Neural progenitor cell (in vitro differentiated cells): ENCODE data around the gene SPTBN4. TPM values are rescaled to one million over a fixed set of nuclear protein-coding genes. Genes with fewer than 3 reads are reported as not detected.

Experiments used
- DNase-seq: peaks from one replicate; pipeline ENCODE4 v3.0.0-alpha.2; 2016; ENCODE audit warnings: low spot score
- H2AFZ ChIP-seq: fragments of 200-600 bp; sonication (generic); replicated peaks from 2 replicates; pipeline ENCODE4 v1.6.1; 2016; ENCODE audit warnings: antibody characterized with exemption
- H3F3A ChIP-seq: fragments of 200-600 bp; sonication (generic); 2 replicates; pipeline ENCODE4 v1.6.1; 2016; ENCODE audit warnings: antibody characterized with exemption, low read depth
- H3K27ac ChIP-seq: fragments of 200-600 bp; sonication (generic); 2 replicates; pipeline ENCODE4 v1.5.1; 2016; ENCODE audit warnings: mild to moderate bottlenecking
- H3K27me3 ChIP-seq: fragments of 200-600 bp; sonication (generic); 2 replicates; pipeline ENCODE4 v1.6.1; 2016; ENCODE audit warnings: mild to moderate bottlenecking, moderate library complexity
- H3K36me3 ChIP-seq: fragments of 200-600 bp; sonication (generic); 2 replicates; pipeline ENCODE4 v1.5.1; 2016
- H3K4me1 ChIP-seq: fragments of 200-600 bp; sonication (generic); 2 replicates; pipeline ENCODE4 v1.6.1; 2016; ENCODE audit warnings: mixed run types
- H3K4me2 ChIP-seq: fragments of 200-600 bp; sonication (generic); 2 replicates; pipeline ENCODE4 v1.6.1; 2016
- H3K4me3 ChIP-seq: fragments of 200-600 bp; sonication (generic); 2 replicates; pipeline ENCODE4 v1.5.1; 2016
- H3K79me2 ChIP-seq: fragments of 200-600 bp; sonication (generic); 2 replicates; pipeline ENCODE4 v1.6.1; 2016; ENCODE audit warnings: low read depth
- H3K9ac ChIP-seq: fragments of 200-600 bp; sonication (generic); 2 replicates; pipeline ENCODE4 v1.6.1; 2016
- H3K9me3 ChIP-seq: fragments of 200-600 bp; sonication (generic); 2 replicates; pipeline ENCODE4 v1.5.1; 2016; ENCODE audit warnings: low read depth
- H4K20me1 ChIP-seq: fragments of 200-600 bp; sonication (generic); 2 replicates; pipeline ENCODE4 v1.6.1; 2016; ENCODE audit warnings: low read depth
- H3K27ac Mint-ChIP-seq: 3 replicates; pipeline ENCODE4 v1.8.0; 2021; ENCODE audit warnings: mixed read lengths
- H3K27me3 Mint-ChIP-seq: 2 replicates; pipeline ENCODE4 v1.8.0; 2022; ENCODE audit warnings: low read depth, mild to moderate bottlenecking, inconsistent platforms, moderate library complexity, mixed read lengths; ENCODE audit not compliant: insufficient read depth
- H3K36me3 Mint-ChIP-seq: 3 replicates; pipeline ENCODE4 v1.8.0; 2021; ENCODE audit warnings: mixed read lengths
- H3K4me1 Mint-ChIP-seq: 3 replicates; pipeline ENCODE4 v1.8.0; 2021; ENCODE audit warnings: mixed read lengths
- H3K4me3 Mint-ChIP-seq: 3 replicates; pipeline ENCODE4 v1.8.0; 2021; ENCODE audit warnings: mild to moderate bottlenecking, moderate library complexity, mixed read lengths
- H3K9me3 Mint-ChIP-seq: 3 replicates; pipeline ENCODE4 v1.8.0; 2020; ENCODE audit warnings: mixed read lengths
- EZH2 ChIP-seq: fragments of 200-600 bp; sonication (generic); IDR thresholded peaks from 2 replicates; pipeline ENCODE4 v1.6.1; 2017; ENCODE audit warnings: antibody characterized with exemption, mild to moderate bottlenecking, moderate library complexity
- EZH2phosphoT487 ChIP-seq: fragments of 200-600 bp; sonication (generic); IDR thresholded peaks from 2 replicates; pipeline ENCODE4 v1.6.1; 2017; ENCODE audit warnings: antibody characterized with exemption
- total RNA-seq: library from RNA; depleted of rRNA; stranded (reverse); fragments of >200 nt; gene quantifications from 2 replicates; pipeline ENCODE4 v1.2.3, GENCODE V29; 2015; ENCODE audit warnings: low replicate concordance
- TF ChIP-seq, protein P1 (sequence below): fragments of 200-600 bp; sonication (generic); IDR thresholded peaks from 2 replicates; pipeline ENCODE4 v1.5.1; 2017; ENCODE audit warnings: antibody characterized with exemption, mild to moderate bottlenecking

Gene SPTBN4
- total RNA-seq, 1 donor from 2014 or later = 2.5 TPM

DNA sequence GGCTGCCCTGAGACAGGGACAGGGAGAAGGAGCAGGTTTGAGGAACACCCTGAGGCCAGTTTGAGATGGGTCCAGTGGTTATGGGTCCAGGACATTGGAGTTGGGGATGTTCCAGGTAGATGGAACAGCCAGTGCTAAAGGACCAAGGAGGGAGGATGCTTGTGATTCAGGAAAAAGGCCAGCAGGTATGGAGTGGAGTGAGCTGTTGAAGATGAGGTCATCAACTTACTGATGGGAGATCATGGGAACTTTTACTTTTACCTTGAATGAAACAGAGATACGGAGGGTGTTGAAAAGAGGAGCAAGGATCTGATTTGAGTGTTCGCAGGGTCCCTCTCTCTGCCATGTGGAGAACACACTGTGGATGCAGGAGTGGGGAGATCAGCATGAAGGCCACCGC lies 25.5 kb downstream of the SPTBN4 start:
- Histone ChIP-seq H3K79me2 (no peaks in the 10 kb centered on the region), H3K9me3 (no peaks in the 10 kb centered on the region), H3F3A (no peaks in the 10 kb centered on the region), H3K4me3 (no peak overlapping the region), H3K27ac (no peak overlapping the region), H3K27me3 (peaks cover 38% of the 10 kb centered on the region), H2AFZ (no peak overlapping the region), H3K4me1 (no peaks in the 10 kb centered on the region), H3K9ac (no peak overlapping the region), H4K20me1 (no peaks in the 10 kb centered on the region), H3K4me2 (no peak overlapping the region), H3K36me3 (no peaks in the 10 kb centered on the region)
- TF ChIP-seq EZH2phosphoT487 (no peak), EZH2 (no peak)
- TF ChIP-seq, protein P1, sequence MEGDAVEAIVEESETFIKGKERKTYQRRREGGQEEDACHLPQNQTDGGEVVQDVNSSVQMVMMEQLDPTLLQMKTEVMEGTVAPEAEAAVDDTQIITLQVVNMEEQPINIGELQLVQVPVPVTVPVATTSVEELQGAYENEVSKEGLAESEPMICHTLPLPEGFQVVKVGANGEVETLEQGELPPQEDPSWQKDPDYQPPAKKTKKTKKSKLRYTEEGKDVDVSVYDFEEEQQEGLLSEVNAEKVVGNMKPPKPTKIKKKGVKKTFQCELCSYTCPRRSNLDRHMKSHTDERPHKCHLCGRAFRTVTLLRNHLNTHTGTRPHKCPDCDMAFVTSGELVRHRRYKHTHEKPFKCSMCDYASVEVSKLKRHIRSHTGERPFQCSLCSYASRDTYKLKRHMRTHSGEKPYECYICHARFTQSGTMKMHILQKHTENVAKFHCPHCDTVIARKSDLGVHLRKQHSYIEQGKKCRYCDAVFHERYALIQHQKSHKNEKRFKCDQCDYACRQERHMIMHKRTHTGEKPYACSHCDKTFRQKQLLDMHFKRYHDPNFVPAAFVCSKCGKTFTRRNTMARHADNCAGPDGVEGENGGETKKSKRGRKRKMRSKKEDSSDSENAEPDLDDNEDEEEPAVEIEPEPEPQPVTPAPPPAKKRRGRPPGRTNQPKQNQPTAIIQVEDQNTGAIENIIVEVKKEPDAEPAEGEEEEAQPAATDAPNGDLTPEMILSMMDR = no peak
- peaks cover 15% of the 10 kb centered on the region for H3K9me3 Mint-ChIP-seq
- H3K4me3 Mint-ChIP-seq = peak overlapping the region; percentile 11
- no peak for DNase-seq
- H3K36me3 Mint-ChIP-seq = no peaks in the 10 kb centered on the region
- peaks cover 24% of the 10 kb centered on the region for H3K27me3 Mint-ChIP-seq
- H3K4me1 Mint-ChIP-seq = peaks cover 7% of the 10 kb centered on the region
- H3K27ac Mint-ChIP-seq = no peak overlapping the region

DNA sequence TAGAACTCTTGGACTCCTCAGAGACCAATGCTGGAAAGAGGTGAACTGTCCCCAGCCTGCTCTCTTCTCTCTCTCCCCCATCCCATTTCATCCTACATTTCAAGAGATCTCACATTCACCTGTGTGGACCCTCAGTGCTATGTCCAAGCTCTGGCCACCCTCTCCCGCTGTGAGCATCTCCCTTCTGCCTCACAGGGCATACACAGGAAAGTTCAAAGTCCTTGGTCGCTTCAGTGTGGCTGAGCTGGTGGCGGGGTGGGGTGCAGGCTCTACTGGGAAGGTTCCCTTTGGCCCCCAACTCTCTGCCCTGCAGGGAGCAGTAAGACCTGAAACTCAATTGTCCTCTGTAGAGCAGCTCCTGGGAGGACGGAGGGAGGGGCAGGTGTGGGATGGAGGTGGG lies 27.0 kb downstream of the SPTBN4 start:
- Histone ChIP-seq H3K9me3 (no peaks in the 10 kb centered on the region), H3K4me3 (no peak overlapping the region), H3K4me1 (no peaks in the 10 kb centered on the region), H3K4me2 (no peak overlapping the region), H4K20me1 (no peaks in the 10 kb centered on the region), H3K27ac (no peak overlapping the region), H3K36me3 (no peaks in the 10 kb centered on the region), H3K9ac (no peak overlapping the region), H3F3A (no peaks in the 10 kb centered on the region), H3K27me3 (peaks cover 32% of the 10 kb centered on the region), H2AFZ (no peak overlapping the region), H3K79me2 (no peaks in the 10 kb centered on the region)
- Mint-ChIP-seq H3K4me3 (no peak overlapping the region), H3K9me3 (peaks cover 12% of the 10 kb centered on the region), H3K27ac (no peak overlapping the region), H3K4me1 (no peaks in the 10 kb centered on the region), H3K36me3 (no peaks in the 10 kb centered on the region), H3K27me3 (peaks cover 20% of the 10 kb centered on the region)
- DNase-seq = no peak
- TF ChIP-seq, protein P1 = no peak
- TF ChIP-seq EZH2 (no peak), EZH2phosphoT487 (no peak)

DNA sequence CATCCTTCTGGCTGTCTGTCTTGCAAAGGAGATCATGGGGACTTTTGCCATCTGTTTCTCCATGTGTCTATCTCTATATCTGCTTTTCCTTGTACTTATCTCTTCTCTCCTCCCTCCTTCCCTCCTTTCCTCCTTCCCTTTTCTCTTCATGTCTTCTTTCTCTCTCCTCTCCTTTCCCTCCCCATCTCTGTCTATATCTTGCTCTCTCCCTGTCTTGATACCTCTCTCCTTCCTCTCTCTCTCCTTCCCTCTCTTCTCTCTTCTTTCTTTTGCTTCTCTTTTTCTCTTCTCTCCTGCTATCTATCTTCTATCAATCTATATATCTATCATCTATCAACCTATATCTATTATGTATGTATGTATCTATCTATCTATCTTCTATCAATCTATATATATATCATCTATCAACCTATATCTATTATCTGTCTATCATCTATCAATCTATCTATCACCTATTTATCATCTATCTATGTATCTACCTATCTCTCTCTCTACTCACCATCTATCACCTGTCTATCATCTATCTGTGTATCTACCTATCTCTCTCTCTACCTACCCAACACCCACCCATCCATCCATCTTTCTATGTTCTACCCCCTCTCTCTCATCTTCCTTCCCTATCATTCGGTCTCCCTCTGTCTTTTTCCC lies 27.5 kb downstream of the SPTBN4 start:
- no peaks in the 10 kb centered on the region for H4K20me1 ChIP-seq
- no peak overlapping the region for H2AFZ ChIP-seq
- TF ChIP-seq EZH2 (no peak), EZH2phosphoT487 (no peak)
- TF ChIP-seq, protein P1 = no peak
- H3K9me3 Mint-ChIP-seq = peaks cover 12% of the 10 kb centered on the region
- no peaks in the 10 kb centered on the region for H3K79me2 ChIP-seq
- no peaks in the 10 kb centered on the region for H3F3A ChIP-seq
- no peaks in the 10 kb centered on the region for H3K36me3 ChIP-seq
- no peak overlapping the region for H3K4me3 Mint-ChIP-seq
- H3K9me3 ChIP-seq = no peaks in the 10 kb centered on the region
- H3K27me3 ChIP-seq = peaks cover 32% of the 10 kb centered on the region
- no peak overlapping the region for H3K4me2 ChIP-seq
- H3K27me3 Mint-ChIP-seq = peaks cover 20% of the 10 kb centered on the region
- H3K9ac ChIP-seq = no peak overlapping the region
- H3K27ac Mint-ChIP-seq = no peak overlapping the region
- H3K4me1 ChIP-seq = no peaks in the 10 kb centered on the region
- H3K4me1 Mint-ChIP-seq = no peaks in the 10 kb centered on the region
- no peak overlapping the region for H3K4me3 ChIP-seq
- no peak for DNase-seq
- H3K27ac ChIP-seq = no peak overlapping the region
- no peaks in the 10 kb centered on the region for H3K36me3 Mint-ChIP-seq
